CD4-positive, alpha-beta memory T cell (primary cell): Measurements from ENCODE around the gene SYT13. TPM values are rescaled to one million over a fixed set of nuclear protein-coding genes. Genes with fewer than 3 reads are reported as not detected.

Experiments used
- CTCF ChIA-PET: fragments of 350-600 bp; sonication (Branson Sonifier 250); formaldehyde crosslinking; loops from one replicate; lab custom pipeline; 2021; ENCODE audit warnings: inconsistent platforms; ENCODE audit not compliant: partially characterized antibody; lab: Charles Lee
- POLR2A ChIA-PET: fragments of 350-600 bp; sonication (Branson Sonifier 250); formaldehyde crosslinking; loops from one replicate; lab custom pipeline; 2021; ENCODE audit not compliant: partially characterized antibody; lab: Charles Lee
- DNase-seq, 5 donors: peaks; one replicate each; pipeline versions ENCODE4 v3.0.0 to v3.0.0-alpha.2; 2020 to 2022; ENCODE audit warnings: mixed read lengths in 1 of 5
- H3K27ac ChIP-seq: one replicate; pipeline ENCODE4 v1.7.0; 2013; ENCODE audit warnings: low read depth, low read length
- H3K27me3 ChIP-seq: 2 replicates; pipeline ENCODE4 v1.7.0; 2013; ENCODE audit warnings: mild to moderate bottlenecking, low read length, moderate library complexity; ENCODE audit not compliant: insufficient read depth
- H3K36me3 ChIP-seq: 2 replicates; pipeline ENCODE4 v1.7.0; 2013; ENCODE audit warnings: mild to moderate bottlenecking, low read length, moderate library complexity; ENCODE audit not compliant: insufficient read depth
- H3K4me1 ChIP-seq: 2 replicates; pipeline ENCODE4 v1.7.0; 2013; ENCODE audit warnings: mild to moderate bottlenecking, low read length, moderate library complexity; ENCODE audit not compliant: insufficient read depth
- H3K4me3 ChIP-seq, 2 donors: one replicate each; pipeline ENCODE4 v1.7.0; 2013; ENCODE audit warnings: low read length in 2 of 2, mild to moderate bottlenecking in 1 of 2
- H3K9me3 ChIP-seq, 2 donors: one replicate each; pipeline ENCODE4 v1.7.0; 2013; ENCODE audit warnings: low read length in 2 of 2, control low read depth in 1 of 2; ENCODE audit not compliant: control insufficient read depth in 1 of 2
- H3K27ac Mint-ChIP-seq, 7 donors: one replicate each; pipeline ENCODE4 v1.8.0; 2020 to 2021; ENCODE audit warnings: mixed read lengths in 7 of 7, mild to moderate bottlenecking in 6 of 7, inconsistent platforms in 3 of 7, moderate library complexity in 3 of 7
- H3K27me3 Mint-ChIP-seq, 2 donors: one replicate each; pipeline ENCODE4 v1.8.0; 2020 to 2021; ENCODE audit warnings: mixed read lengths in 2 of 2
- H3K36me3 Mint-ChIP-seq, 2 donors: one replicate each; pipeline ENCODE4 v1.8.0; 2020 to 2021; ENCODE audit warnings: mixed read lengths in 2 of 2, inconsistent platforms in 1 of 2, mild to moderate bottlenecking in 1 of 2
- H3K4me1 Mint-ChIP-seq, 4 donors: one replicate each; pipeline ENCODE4 v1.8.0; 2020 to 2021; ENCODE audit warnings: mixed read lengths in 4 of 4, mild to moderate bottlenecking in 1 of 4
- H3K4me3 Mint-ChIP-seq, 8 donors: one replicate each; pipeline ENCODE4 v1.8.0; 2020 to 2021; ENCODE audit warnings: mixed read lengths in 8 of 8, mild to moderate bottlenecking in 7 of 8, moderate library complexity in 6 of 8, inconsistent platforms in 3 of 8
- H3K9me3 Mint-ChIP-seq, 8 donors: one replicate each; pipeline ENCODE4 v1.8.0; 2020 to 2021; ENCODE audit warnings: mixed read lengths in 8 of 8, mild to moderate bottlenecking in 5 of 8, inconsistent platforms in 3 of 8, moderate library complexity in 1 of 8
- intact Hi-C: fragments of 100-400 bp; cut with micrococcal nuclease; formaldehyde crosslinking; loops from one replicate; pipeline ENCODE4 v1.15.1; 2023
- polyA plus RNA-seq, 2 donors: library from polyadenylated mRNA; unstranded; fragments of 300-500 nt; fragmentation: Illumina TruSeq; gene quantifications; one replicate each; pipeline ENCODE4 v1.2.3, GENCODE V29; 2021
- total RNA-seq, 2 experiments: library from RNA; stranded (reverse); gene quantifications; one replicate each; pipeline ENCODE4 v1.2.3, GENCODE V29; 2021

The SYT13 gene
- total and polyA plus RNA-seq, 4 experiments from 2014 or later = not detected

GRCh38 chr11:45204761-45205160 lies 81.4 kb downstream of the SYT13 start:
- H3K4me1 ChIP-seq = no peaks in the 10 kb centered on the region
- intact Hi-C loops = no loop called here
- ChIA-PET CTCF (no interaction called here), POLR2A (no interaction called here)
- Mint-ChIP-seq H3K27me3 (no peaks in the 10 kb centered on the region), H3K4me1 (peaks cover 0 to 6% (median 0%) of the 10 kb centered on the region in 4 donors), H3K36me3 (peaks cover 25 to 37% of the 10 kb centered on the region in 2 donors), H3K9me3 (no peaks in the 10 kb centered on the region), H3K27ac (no peak overlapping the region), H3K4me3 (no peak overlapping the region)
- no peaks in the 10 kb centered on the region for H3K36me3 ChIP-seq
- H3K9me3 ChIP-seq = no peaks in the 10 kb centered on the region
- H3K27ac ChIP-seq = no peak overlapping the region
- DNase-seq = no peak
- H3K4me3 ChIP-seq = no peak overlapping the region
- no peaks in the 10 kb centered on the region for H3K27me3 ChIP-seq

GRCh38 chr11:45193695-45194094 lies 92.4 kb downstream of the SYT13 start:
- CTCF ChIA-PET = no interaction called here
- Mint-ChIP-seq H3K4me1 (no peaks in the 10 kb centered on the region), H3K4me3 (no peak overlapping the region), H3K27ac (peak overlapping the region in 1 of 7 donors; percentile 41), H3K9me3 (no peaks in the 10 kb centered on the region), H3K36me3 (peaks cover 13 to 38% of the 10 kb centered on the region in 2 donors), H3K27me3 (no peaks in the 10 kb centered on the region)
- intact Hi-C loops = no loop called here
- POLR2A ChIA-PET = no interaction called here
- DNase-seq = no peak
- Histone ChIP-seq H3K9me3 (no peaks in the 10 kb centered on the region), H3K36me3 (no peaks in the 10 kb centered on the region), H3K27me3 (no peaks in the 10 kb centered on the region), H3K4me1 (no peaks in the 10 kb centered on the region), H3K27ac (no peak overlapping the region), H3K4me3 (no peak overlapping the region)

Other genes starting within 250 kb of the SYT13 start
- 1 to 10 TPM; 8.0 to 8.5 TPM for gene PRDM11, start 139.7 kb downstream of the SYT13 start, total RNA-seq
- under 1 TPM; 0.30 to 0.85 TPM for gene PRDM11, start 139.7 kb downstream of the SYT13 start, polyA plus RNA-seq